ENCODE results near the gene MRGPRF.

MRGPRF gene

DNA sequence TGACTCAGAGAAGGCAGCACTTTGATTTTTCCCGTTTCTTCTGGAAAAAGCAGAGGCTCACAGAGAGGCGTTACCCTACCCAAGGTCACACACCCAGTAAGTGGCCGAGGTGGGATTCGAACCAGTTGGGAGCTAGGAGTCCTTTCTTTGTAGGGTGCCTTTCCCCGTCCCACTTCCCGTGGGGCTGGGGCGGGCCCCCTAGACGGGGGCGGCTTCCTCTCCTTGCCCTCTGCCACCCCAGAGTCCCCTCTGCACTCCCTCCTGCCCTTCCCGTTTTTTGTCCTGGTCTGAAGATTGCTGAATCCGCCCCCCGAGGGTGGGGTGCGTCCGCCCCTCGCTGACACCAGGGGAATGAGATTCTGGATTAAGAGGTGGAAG, 36.4 kb upstream of the MRGPRF start:
- DNase-seq, result peak; percentile 11

- DNase-seq, result peak; percentile 92
Observed at GRCh38 chr11:69048694-69049489, 35.8 kb upstream of the MRGPRF start, which contains the start of gene TPCN2. TSS of gene TPCN2 (plus strand) at chr11:69048932. CDS start at chr11:69048998, 66 bp downstream.

GRCh38 chr11:69048031-69048693, 35.1 kb upstream of the MRGPRF start:
- DNase-seq, result no peak

DNA sequence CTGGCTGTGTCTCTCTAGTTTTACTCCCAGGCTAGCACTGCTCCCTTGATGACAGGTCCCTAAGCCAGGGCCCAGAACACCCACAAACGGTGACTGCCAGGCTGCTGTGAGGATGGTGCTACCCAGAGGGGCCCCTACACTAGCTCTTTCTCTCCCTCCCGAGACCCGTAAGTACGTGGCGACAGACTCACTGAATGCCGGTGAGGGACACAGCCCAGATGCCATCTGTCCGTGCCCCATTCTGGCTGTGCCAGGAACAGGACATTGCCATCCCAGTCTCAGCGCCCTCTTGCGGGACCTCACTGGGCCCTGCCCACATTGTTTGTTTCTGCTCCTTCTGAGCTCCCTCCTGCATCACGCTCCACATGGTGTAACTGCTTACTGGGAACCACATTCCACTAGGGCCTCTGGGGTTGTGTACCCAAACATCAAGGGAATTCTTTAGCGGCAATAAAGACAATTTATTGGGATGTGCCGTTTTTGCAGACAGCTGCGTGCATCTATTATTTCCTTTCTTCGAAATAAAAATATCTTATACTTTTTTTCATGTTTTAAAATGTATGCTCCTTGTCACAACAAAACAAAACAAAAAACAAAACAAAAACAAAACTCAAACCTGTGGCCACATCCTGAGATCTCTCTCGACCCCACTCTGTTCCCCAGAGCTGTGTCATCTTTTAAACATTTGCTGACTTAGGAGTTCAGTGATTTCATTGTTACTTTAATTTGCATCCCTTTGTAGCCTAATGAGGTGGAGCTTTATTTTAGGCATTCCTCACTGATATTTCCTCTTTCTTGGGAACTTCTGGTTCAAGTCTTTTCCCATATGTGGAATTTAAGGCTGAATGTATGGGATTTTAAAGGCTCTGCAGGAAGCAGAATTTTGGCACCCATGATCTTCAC, 31.3 kb upstream of the MRGPRF start:
- peak; percentile 11 for DNase-seq

DNA sequence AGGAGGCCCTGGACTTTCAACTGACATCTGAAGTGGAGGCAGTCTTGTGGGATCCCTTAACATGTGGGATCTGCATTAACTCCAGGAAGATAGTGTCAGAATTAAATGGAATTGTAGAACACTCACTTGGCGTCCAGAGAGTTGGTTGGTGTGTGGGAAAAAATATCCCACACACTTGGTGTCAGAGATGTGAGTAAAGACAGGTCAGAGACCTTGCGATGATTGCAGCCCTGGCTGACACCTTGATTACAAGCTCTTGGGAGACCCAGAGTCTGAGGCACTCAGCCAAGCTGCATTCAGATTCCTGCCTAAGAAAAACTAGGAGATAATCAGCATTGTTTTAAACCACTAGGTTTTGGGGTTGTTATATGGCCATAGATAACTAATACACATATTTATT, 28.5 kb upstream of the MRGPRF start:
- no peak for DNase-seq

GRCh38 chr11:69040581-69041260, 27.7 kb upstream of the MRGPRF start:
- no peak for DNase-seq

DNA sequence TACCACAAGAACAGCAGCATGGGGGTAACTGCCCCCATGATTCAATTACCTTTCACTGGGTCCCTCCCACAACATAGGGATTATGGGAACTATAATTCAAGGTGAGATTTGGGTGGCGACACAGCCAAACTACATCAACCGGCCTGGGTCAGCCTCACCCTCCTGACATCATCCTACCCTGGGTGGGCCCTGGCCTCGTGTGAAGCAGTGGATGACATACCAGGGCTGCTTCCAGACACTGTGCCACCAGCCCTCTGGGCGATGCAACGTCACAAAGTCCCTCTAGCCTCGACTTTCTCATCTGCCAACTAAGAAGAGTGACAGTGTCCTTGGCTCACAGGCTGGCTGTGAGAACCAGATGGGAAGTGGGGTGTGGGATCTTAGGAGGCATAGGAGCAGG, 27.0 kb upstream of the MRGPRF start:
- no peak for DNase-seq

- DNase-seq, result no peak
Observed at GRCh38 chr11:69039501-69039900, 26.5 kb upstream of the MRGPRF start.

DNA sequence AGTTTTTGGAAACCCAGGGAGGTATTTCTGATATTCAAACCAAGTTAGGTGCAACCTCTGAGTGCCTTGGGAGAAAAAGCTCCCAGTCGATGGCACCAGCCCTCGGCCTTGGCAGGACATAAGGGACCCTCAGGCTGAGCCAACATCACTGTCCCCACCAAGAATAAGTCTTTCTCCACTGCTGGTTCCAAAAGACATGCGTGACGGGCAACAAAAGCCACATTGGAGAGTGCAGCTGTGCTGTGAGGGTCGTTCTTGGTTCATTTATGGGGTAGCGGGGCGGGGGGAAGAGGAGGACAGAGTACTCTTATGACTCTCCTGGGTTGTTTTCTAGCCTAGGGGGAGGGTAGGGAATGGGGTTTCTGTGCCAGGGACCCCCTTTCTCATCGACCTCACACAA, 24.5 kb upstream of the MRGPRF start:
- DNase-seq, result no peak

DNA sequence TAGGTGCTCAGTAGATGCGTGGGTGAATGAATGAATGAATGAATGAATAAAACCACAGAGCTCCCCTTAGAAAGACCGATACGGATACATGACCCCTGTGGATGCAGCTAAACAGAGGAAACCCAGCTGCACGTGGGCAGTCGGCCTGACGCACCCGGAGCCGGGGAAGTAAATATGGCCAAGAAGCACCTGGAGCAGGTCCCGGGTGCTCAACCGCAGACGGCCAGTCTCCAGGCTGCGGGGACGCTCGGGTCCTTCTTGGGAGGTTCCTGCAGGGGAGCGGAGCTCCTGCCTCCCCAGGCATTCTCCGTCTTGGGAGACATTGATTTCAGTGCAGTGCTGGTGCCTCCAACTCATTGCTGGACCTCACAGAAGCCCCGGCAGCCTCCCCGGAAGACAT, 24.0 kb upstream of the MRGPRF start:
- DNase-seq, result no peak

GRCh38 chr11:69035946-69036340, 22.9 kb upstream of the MRGPRF start:
- DNase-seq, result no peak

DNA sequence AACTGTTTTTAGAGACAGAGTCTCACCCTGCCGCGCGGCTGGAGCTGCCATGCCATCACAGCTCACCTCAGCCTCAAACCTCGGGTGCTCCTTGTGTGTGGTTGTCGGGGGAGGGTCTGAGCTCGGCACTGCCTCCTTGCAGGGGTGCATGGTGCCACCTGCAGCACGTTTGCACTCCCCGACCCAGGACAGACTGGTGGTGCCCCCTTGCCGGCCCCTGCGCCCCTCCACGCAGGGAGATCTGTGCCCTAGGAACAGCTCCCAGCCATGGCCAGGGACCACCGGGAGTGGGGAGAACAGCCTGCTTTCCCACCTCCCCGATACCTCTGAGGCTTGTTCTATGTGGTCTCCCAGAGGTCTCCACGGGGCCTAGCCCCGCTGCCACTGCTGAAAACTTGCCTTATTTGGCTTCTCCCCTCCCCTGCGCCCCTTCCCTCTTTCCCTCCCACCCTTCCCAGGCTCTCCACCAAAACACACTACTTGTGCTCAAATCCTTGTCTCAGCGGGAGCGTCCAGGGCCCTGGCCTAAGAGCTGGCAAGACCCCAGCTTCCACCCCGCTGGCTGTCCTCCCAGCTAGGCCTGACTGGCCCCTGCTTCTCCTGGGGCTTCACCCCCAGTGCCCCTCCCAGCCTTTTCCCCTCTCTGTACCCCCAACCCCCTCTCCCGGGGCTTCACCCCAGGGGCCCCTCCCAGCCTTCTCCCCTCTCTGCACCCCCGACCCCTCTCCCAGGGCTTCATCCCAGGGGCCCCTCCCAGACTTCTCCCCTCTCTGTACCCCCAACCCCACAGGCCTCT, 22.3 kb upstream of the MRGPRF start:
- no peak for DNase-seq

GRCh38 chr11:69034123-69034867, 21.2 kb upstream of the MRGPRF start:
- no peak for DNase-seq

DNA sequence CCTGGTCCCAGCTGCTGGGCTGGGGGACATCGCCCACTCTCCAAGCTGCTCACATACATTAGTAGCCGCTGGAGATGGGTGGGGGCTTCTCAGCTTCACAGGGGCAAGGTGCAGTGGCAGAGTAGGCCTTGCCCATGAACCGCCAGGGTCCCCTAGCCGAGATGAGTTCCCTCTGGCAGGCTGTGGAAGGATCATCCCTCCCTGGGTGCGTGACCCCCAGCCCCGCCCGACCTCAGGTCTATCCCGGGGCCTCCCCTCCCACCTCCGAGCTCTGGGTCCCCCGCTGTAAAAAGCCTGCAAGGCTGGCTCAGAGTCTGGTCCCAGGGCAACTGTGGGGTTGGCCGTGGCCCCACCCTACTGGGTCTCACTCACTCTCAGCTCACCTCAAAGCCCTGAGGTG, 20.4 kb upstream of the MRGPRF start:
- no peak for DNase-seq

- no peak for DNase-seq
Observed at GRCh38 chr11:69032833-69033232, 19.8 kb upstream of the MRGPRF start.

- no peak for DNase-seq
Observed at GRCh38 chr11:69030301-69030700, 17.3 kb upstream of the MRGPRF start.

GRCh38 chr11:69027704-69028372, 14.8 kb upstream of the MRGPRF start:
- no peak for DNase-seq

DNA sequence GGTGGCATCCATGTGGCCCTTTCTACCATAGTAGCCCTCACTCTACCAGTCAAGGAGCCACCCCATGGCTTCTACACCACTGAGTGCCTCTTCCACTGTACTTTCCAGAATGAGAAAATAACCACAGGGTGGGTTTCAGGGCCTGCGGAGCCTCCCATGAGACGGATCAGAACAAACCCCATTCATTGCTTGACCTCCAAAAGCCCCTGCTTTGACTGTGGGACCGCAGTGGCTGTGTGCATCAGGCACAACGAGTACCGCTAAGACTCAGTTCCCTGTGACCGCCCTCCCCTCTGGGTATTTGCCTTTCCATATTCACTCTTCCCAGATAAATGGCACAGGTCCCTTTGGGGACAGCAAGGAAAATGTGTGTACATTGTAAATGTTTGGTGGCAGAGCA, 11.5 kb upstream of the MRGPRF start:
- DNase-seq, result no peak

DNA sequence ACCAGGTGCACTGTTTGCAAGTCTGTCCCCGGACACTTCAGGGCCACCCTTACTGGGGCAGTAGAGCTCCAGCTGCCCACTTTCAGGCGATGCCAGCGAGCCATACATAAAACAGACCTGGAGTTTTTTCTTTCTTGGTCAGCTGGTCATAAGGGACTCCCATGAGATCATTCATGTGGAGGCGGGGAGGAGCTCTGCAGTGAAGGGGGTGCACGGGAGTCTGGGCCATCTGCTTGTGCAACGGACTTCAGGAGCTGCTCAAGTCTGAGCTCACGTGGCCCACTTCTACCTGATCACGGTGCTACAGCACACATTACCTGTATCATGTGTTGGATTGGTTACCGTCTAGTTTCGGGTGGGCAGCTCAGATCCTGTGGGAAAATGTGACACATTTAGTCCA, 9.2 kb upstream of the MRGPRF start:
- DNase-seq, result no peak

- no peak for DNase-seq
Observed at GRCh38 chr11:69018924-69019323, 5.9 kb upstream of the MRGPRF start.

GRCh38 chr11:69017951-69018350, 4.9 kb upstream of the MRGPRF start:
- no peak for DNase-seq

Measured in CD4-positive, alpha-beta T cell treated with Interleukin-4 for 4 hours (primary cell).